Panc1 (cell line): ENCODE measurements around the gene DCLK2. TPM values are rescaled to one million over a fixed set of nuclear protein-coding genes. Genes with fewer than 3 reads are reported as not detected.

ENCODE experiments used
- ATAC-seq: fragments of 200-7000 bp; cut with Tn5 transposase; 2 replicates; pipeline ENCODE4 v1.9.1; 2020; ENCODE audit warnings: mild to moderate bottlenecking, moderate library complexity
- BruUV-seq: library from RNA; stranded (reverse); fragments of 400-500 nt; replicated peaks from 2 replicates; lab custom pipeline; 2021; lab: Mats Ljungman, UMichigan
- CTCF ChIA-PET: fragments of 300-600 bp; sonication (Branson Sonifier 250); formaldehyde crosslinking; loops from one replicate; lab custom pipeline; 2022; ENCODE audit warnings: antibody characterized with exemption; lab: Charles Lee
- POLR2A ChIA-PET: fragments of 300-600 bp; sonication (Branson Sonifier 250); formaldehyde crosslinking; loops from one replicate; lab custom pipeline; 2022; ENCODE audit warnings: antibody characterized with exemption; lab: Charles Lee
- DNase-seq: peaks from one replicate; pipeline ENCODE4 v3.0.0-alpha.2; 2010; ENCODE audit warnings: low read depth, low spot score
- H3K27ac ChIP-seq: 2 replicates; pipeline ENCODE4 v1.5.1; 2011; ENCODE audit warnings: mild to moderate bottlenecking, low read length, inconsistent platforms
- H3K27me3 ChIP-seq: fragments of 200-500 bp; sonication (Bioruptor generic); 2 replicates; pipeline ENCODE4 v1.6.0; 2014; ENCODE audit warnings: low read length, inconsistent platforms; ENCODE audit not compliant: control insufficient read depth, insufficient read depth
- H3K36me3 ChIP-seq: fragments of 200-500 bp; sonication (Bioruptor generic); 2 replicates; pipeline ENCODE4 v1.5.1; 2014; ENCODE audit warnings: inconsistent platforms, mild to moderate bottlenecking, low read length, moderate library complexity; ENCODE audit not compliant: control insufficient read depth, insufficient read depth
- H3K4me1 ChIP-seq: 2 replicates; pipeline ENCODE4 v1.5.1; 2011; ENCODE audit warnings: inconsistent platforms, mild to moderate bottlenecking, low read length, moderate library complexity; ENCODE audit not compliant: control insufficient read depth, insufficient read depth
- H3K4me3 ChIP-seq, 2 experiments: 2 replicates each; pipeline ENCODE4 v1.5.1; 2011 to 2012; ENCODE audit warnings: low read depth in 2 of 2, low read length in 2 of 2, mild to moderate bottlenecking in 2 of 2, inconsistent platforms in 1 of 2, moderate library complexity in 1 of 2
- H3K9me3 ChIP-seq: fragments of 200-500 bp; sonication (Bioruptor generic); 2 replicates; pipeline ENCODE4 v1.5.1; 2014; ENCODE audit warnings: low read depth, mild to moderate bottlenecking, inconsistent platforms, low read length, moderate library complexity; ENCODE audit not compliant: control insufficient read depth, insufficient read depth
- POLR2AphosphoS5 ChIP-seq: IDR thresholded peaks from 2 replicates; pipeline ENCODE4 v1.6.1; 2012; ENCODE audit warnings: mild to moderate bottlenecking, low read depth, low read length, moderate library complexity
- REST ChIP-seq, 2 experiments: IDR thresholded peaks; 2 replicates each; pipeline ENCODE4 v1.6.1; 2011 to 2012; ENCODE audit warnings: low read depth in 2 of 2, control low read depth in 1 of 2, low read length in 1 of 2, mild to moderate bottlenecking in 1 of 2, moderate library complexity in 1 of 2; ENCODE audit not compliant: insufficient read depth in 1 of 2
- SIN3A ChIP-seq: IDR thresholded peaks from 2 replicates; pipeline ENCODE4 v1.6.1; 2012; ENCODE audit warnings: low read depth, mild to moderate bottlenecking, low read length, moderate library complexity, borderline replicate concordance; ENCODE audit not compliant: insufficient read depth
- TCF7L2 ChIP-seq: IDR thresholded peaks from 2 replicates; pipeline ENCODE4 v1.6.1; 2011; ENCODE audit warnings: mild to moderate bottlenecking, low read depth, low read length, inconsistent platforms
- in situ Hi-C: cut with HindIII; loops from 2 replicates; pipeline ENCODE4 v1.10.0; 2016; ENCODE audit warnings: low sequenced_read_pairs, low pct_unique_long_range_greater_than_20kb
- intact Hi-C: fragments of 100-400 bp; cut with micrococcal nuclease; formaldehyde crosslinking; loops from one replicate; pipeline ENCODE4 v1.10.0; 2022; ENCODE audit not compliant: unreplicated experiment
- total RNA-seq: library from RNA; stranded (reverse); gene quantifications from one replicate; pipeline ENCODE4 v1.2.1, GENCODE V29; 2021; ENCODE audit not compliant: unreplicated experiment
- TF ChIP-seq, protein P1 (sequence below): fragments of 450-650 bp; IDR thresholded peaks from 2 replicates; pipeline ENCODE4 v1.5.1; 2017; ENCODE audit warnings: mild to moderate bottlenecking

Gene DCLK2
- total RNA-seq, 1 experiment from 2014 or later = 9.5 TPM

DNA sequence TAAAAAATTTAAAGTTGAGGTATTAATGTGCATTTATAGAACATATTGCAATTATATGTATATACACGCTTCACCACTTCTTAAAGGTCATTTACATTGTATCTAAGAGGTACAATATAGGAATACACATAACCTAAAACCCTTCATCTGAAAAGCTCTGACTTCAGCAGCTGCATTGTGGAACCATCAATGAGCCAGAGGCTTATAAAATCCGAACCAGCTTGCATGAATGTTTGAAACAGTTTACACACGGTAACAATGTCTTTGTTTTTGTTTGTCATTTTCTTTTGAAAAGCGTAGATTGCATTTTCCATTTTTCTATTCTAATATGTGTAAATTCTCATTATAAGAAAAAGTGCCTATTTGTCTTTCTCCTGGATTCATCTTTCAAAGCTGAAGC lies 221.6 kb downstream of the DCLK2 start:
- Histone ChIP-seq H3K27ac (no peak overlapping the region), H3K27me3 (no peaks in the 10 kb centered on the region), H3K36me3 (no peaks in the 10 kb centered on the region), H3K9me3 (no peaks in the 10 kb centered on the region), H3K4me1 (no peaks in the 10 kb centered on the region), H3K4me3 (no peak overlapping the region)
- in situ Hi-C loops = no loop called here
- intact Hi-C loops = loop anchor here (2.0 kb wide), 1 partner anchor 567 kb away; no protein-coding TSS in a partner anchor
- POLR2A ChIA-PET = no interaction called here
- ATAC-seq = no peak
- DNase-seq = no peak
- BruUV-seq = no TSS peak
- CTCF ChIA-PET = no interaction called here
- TF ChIP-seq, protein P1, sequence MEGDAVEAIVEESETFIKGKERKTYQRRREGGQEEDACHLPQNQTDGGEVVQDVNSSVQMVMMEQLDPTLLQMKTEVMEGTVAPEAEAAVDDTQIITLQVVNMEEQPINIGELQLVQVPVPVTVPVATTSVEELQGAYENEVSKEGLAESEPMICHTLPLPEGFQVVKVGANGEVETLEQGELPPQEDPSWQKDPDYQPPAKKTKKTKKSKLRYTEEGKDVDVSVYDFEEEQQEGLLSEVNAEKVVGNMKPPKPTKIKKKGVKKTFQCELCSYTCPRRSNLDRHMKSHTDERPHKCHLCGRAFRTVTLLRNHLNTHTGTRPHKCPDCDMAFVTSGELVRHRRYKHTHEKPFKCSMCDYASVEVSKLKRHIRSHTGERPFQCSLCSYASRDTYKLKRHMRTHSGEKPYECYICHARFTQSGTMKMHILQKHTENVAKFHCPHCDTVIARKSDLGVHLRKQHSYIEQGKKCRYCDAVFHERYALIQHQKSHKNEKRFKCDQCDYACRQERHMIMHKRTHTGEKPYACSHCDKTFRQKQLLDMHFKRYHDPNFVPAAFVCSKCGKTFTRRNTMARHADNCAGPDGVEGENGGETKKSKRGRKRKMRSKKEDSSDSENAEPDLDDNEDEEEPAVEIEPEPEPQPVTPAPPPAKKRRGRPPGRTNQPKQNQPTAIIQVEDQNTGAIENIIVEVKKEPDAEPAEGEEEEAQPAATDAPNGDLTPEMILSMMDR = no peak
- TF ChIP-seq SIN3A (no peak), TCF7L2 (no peak), REST (IDR thresholded peaks at IDR 0.05; ENCODE audit: insufficient read depth in 1 of 2, low read depth in 2 of 2, low read length in 1 of 2) (no peak), POLR2AphosphoS5 (no peak)

GRCh38 chr4:150302553-150302952 lies 224.3 kb downstream of the DCLK2 start:
- ATAC-seq (no peak), DNase-seq (no peak)
- ChIA-PET CTCF (no interaction called here), POLR2A (no interaction called here)
- H3K9me3 ChIP-seq = no peaks in the 10 kb centered on the region
- no peaks in the 10 kb centered on the region for H3K27me3 ChIP-seq
- BruUV-seq = no TSS peak
- in situ Hi-C loops (no loop called here), intact Hi-C loops (no loop called here)
- H3K36me3 ChIP-seq = no peaks in the 10 kb centered on the region
- H3K27ac ChIP-seq = no peak overlapping the region
- TF ChIP-seq TCF7L2 (no peak), POLR2AphosphoS5 (no peak), REST (IDR thresholded peaks at IDR 0.05; ENCODE audit: insufficient read depth in 1 of 2, low read depth in 2 of 2, low read length in 1 of 2) (no peak), SIN3A (no peak)
- TF ChIP-seq, protein P1 = no peak
- H3K4me3 ChIP-seq = no peak overlapping the region
- no peaks in the 10 kb centered on the region for H3K4me1 ChIP-seq
